ENCODE measurements around the gene F2RL2.

F2RL2 gene

GRCh38 chr5:76582230-76583162, 40.7 kb downstream of the F2RL2 start:
- no peak for DNase-seq

DNA sequence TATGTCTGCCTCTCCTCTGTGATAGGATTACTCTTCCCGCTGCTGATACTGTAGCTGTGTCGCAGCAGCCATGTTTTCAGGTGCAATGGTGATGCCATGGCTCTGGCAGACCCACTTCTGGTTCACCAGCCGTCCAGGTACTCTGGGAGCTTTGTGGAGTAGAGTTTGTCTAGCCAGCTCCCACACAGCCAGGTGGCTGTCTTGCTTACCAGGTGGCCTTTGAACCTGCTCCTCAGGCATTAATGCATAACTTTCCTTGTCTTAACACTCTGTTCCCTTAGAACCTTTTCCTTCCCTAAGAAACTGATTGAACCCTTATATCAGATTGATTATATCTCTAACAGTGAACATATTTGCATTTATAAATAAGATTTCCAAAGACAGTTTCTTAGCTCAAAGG, 42.2 kb downstream of the F2RL2 start:
- no peak for DNase-seq

DNA sequence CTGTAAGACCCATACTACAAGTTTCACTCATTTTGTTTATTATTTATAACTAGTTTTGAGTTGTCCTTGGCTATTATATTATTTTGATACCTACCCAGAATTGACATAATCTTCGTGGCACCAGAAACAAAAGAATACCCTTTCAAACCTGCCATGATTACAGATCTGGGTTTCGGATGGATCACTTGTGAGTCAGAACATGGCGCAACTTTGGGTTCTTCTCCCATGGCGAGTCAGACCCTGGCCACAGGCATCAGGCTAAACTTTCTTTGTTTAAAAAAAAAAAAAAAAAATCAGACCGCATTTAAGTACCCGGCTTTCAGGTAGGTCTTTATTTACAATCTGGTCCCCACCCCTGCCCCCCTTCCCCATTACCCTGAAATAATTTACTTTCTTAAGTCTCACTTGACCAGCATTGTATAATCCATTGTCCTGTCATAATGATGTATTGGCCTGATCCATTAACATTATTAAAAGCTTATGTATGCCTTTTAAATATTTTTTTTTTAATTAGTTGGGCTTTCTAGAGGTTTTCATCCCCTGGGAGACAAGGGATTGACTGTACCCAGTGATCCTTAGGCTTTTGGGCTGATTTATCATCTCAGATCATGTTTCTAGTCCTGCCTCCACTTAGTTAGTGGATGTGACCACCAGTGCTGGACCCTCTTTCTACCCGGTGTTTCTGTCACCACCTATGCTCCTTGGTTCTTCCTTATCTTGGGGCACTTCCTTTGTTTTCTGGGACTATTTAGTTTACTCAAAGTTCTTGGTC, 43.9 kb downstream of the F2RL2 start:
- DNase-seq = no peak

GRCh38 chr5:76576996-76577395, 46.2 kb downstream of the F2RL2 start:
- DNase-seq = no peak

- DNase-seq = no peak
These were observed 46.8 kb downstream of the F2RL2 start for GRCh38 chr5:76576450-76576849.

GRCh38 chr5:76571559-76571958, 51.6 kb downstream of the F2RL2 start:
- no peak for DNase-seq

DNA sequence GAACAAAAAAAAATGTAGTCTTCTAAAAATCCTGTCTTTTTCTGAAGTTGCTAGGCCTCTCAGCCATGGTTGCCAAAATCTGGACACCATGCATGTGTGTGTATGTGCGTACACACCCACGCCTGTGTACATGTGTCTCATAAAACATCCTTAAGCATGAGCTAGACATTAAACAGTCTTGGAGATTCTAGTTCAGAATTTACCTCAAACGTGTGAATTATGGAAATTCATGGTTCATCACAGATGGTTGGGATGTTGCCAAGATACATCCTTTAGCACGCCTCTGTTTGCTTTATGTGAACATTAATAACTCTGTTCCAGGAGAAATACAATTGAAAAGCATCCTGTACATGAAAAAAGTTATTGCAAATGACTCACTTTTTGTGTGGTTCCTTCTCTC, 53.0 kb downstream of the F2RL2 start:
- no peak for DNase-seq

Data from DMS79 (cell line).